ENCODE measurements around the gene GLI1.
"Not testable (repeated sequence)": the region's sequence is repeated elsewhere in the genome, so short reads cannot be mapped to it uniquely, and the experiment has no call there.

GLI1 gene

GRCh38 chr12:57498132-57498502 is 38.5 kb downstream of the GLI1 start:
- no peak for DNase-seq

GRCh38 chr12:57498571-57498970 is 39.0 kb downstream of the GLI1 start:
- no peak for DNase-seq

GRCh38 chr12:57500213-57500612 is 40.6 kb downstream of the GLI1 start:
- no peak for DNase-seq

DNA sequence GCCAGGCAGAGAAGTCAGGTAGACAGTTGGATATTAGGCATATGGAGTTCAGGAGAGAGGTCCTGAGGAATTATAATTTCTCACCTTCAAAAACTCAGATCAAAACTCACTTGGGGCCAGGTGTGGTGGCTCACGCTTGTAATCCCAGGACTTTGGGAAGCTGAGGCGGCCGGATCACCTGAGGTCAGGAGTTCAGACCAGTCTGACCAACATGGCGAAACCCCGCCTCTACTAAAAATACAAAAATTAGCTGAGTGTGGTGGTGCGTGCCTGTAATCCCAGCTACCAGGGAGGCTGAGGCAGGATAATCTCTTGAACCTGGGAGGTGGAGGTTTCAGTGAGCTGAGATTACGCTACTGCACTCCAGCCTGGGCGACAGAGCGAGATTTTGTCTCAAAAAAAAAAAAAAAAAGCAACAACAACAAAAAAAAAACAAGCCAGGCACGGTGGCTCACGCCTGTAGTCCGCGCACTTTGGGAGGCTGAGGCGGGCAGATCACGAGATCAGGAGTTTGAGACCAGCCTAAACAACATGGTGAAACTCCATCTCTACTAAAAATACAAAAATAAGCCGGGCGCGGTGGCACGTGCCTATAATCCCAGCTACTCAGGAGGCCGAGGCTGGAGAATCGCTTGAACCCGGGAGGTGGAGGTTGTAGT is 42.9 kb downstream of the GLI1 start:
- not testable (repeated sequence) for DNase-seq

DNA sequence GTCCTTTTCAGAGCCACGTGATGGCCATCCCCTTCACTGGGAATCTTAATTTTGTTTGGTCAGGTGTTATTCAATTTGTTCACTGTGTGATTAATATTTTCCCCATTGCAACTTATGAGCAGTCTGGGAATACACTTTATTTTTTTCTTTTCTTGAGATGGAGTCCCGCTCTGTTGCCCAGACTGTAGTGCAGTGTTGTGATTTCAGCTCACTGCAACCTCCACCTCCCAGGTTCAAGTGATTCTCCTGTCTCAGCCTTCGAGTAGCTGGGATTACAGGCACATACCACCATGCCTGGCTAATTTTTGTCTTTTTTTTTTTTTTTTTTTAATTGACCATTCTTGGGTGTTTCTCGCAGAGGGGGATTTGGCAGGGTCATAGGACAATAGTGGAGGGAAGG is 47.0 kb downstream of the GLI1 start:
- not testable (repeated sequence) for DNase-seq

DNA sequence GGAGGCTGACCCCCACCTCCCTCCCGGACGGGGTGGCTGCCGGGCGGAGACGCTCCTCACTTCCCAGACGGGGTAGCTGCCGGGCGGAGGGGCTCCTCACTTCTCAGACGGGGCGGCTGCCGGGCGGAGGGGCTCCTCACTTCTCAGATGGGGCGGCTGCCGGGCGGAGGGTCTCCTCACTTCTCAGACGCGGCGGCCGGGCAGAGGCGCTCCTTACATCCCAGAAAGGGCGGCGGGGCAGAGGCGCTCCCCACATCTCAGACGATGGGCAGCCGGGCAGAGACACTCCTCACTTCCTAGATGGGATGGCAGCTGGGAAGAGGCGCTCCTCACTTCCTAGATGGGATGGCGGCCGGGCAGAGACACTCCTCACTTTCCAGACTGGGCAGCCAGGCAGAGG is 48.2 kb downstream of the GLI1 start:
- DNase-seq = not testable (repeated sequence)

GRCh38 chr12:57511161-57511560 is 51.6 kb downstream of the GLI1 start:
- no peak for DNase-seq

DNA sequence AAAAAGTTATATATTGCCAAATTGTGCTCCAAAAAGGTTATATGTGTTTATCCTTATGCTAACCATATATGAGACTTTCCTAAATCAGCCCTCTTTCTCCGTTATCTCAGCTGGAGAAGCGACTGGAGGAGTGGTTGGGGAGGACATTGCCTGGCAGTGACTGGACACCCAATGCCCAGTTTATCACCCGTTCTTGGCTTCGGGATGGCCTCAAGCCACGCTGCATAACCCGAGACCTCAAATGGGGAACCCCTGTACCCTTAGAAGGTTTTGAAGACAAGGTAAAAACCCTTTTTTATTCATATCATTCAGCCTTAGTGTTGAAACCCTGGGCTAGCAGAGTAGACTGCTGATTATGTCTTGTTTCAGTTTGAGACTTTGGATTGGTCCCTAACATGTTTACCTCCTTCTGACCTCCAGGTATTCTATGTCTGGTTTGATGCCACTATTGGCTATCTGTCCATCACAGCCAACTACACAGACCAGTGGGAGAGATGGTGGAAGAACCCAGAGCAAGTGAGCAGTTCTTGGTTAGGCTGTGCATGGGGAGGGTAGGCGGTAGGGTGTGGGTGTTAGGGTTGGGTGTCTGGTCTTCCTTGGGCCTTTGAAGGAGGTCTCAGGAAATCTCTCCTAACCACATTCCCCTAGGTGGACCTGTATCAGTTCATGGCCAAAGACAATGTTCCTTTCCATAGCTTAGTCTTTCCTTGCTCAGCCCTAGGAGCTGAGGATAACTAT is 52.2 kb downstream of the GLI1 start:
- no peak for DNase-seq

DNA sequence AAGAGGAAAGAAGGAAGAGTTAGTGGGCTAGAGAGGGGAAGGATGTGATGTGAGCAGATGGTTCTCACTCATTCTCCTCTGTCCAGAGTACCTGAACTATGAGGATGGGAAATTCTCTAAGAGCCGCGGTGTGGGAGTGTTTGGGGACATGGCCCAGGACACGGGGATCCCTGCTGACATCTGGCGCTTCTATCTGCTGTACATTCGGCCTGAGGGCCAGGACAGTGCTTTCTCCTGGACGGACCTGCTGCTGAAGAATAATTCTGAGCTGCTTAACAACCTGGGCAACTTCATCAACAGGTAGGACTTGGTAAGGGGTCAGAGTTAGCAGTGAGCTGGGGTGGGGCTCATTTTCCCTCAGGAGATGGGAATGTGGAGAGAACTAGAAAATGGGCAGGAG is 53.1 kb downstream of the GLI1 start:
- no peak for DNase-seq

DNA sequence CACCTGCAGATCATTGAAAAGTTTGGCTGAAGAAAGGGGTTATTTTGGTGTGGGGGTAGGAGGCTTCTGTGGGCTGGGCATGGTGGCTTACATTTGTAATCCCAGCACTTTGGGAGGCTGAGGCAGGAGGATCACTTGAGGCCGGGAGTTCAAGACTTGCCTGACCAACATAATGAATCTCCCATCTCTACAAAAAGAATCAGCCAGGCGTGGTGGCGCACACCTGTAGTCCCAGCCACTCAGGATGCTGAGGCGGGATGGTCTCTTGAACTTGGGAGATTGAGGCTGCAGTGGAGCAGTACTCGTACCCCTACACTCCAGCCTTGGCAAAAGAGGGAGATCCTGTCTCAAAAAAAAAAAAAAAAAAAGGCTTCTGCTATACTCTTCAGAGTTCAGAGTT is 53.7 kb downstream of the GLI1 start:
- DNase-seq = no peak

DNA sequence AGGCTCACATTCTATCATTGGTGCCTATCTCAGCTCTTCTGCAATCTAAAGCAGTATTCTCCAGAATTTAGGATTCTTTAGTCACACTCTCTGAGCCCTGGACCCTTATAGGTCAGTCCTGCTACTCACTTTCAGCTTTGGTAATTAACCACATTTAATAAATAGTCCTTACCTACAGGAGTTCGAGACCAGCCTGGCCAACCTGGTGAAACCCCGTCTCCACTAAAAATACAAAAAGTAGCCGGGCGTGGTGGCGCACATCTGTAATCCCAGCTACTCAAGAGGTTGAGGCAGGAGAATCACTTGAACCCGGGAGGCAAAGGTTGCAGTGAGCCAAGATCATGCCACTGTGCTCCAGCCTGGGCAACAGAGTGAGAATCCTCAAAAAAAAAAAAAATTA is 54.1 kb downstream of the GLI1 start:
- not testable (repeated sequence) for DNase-seq

DNA sequence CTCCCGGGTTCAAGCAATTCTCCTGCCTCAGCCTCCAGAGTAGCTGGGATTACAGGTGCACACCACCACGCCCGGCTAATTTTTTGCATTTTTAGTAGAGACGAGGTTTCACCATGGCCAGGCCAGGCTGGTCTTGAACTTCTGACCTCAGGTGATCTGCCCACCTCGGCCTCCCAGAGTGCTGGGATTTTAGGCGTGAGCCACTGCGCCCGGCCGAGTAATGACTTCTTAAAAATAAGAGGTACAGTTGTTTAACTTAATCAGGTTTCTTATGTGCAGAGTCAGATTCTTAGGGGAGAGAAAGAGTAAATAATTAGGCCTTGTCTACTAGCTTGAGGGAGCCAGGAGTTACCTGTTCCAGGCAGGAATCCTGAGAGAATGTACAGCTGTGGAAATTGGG is 54.7 kb downstream of the GLI1 start:
- DNase-seq = not testable (repeated sequence)

DNA sequence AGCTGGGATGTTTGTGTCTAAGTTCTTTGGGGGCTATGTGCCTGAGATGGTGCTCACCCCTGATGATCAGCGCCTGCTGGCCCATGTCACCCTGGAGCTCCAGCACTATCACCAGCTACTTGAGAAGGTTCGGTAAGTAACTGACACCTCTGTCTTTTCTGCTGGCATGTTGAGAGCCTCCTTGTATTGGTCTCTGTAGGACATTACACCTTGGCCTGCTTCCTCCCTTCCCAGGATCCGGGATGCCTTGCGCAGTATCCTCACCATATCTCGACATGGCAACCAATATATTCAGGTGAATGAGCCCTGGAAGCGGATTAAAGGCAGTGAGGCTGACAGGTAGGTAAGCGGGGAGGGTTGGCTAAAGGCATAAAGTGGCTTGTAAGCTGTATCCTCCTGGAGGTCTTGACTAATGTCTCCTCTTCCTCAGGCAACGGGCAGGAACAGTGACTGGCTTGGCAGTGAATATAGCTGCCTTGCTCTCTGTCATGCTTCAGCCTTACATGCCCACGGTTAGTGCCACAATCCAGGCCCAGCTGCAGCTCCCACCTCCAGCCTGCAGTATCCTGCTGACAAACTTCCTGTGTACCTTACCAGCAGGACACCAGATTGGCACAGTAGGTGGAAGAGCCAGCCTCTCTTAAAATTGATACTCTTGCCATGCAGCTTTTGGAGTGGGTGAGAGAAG is 55.3 kb downstream of the GLI1 start:
- DNase-seq = no peak

DNA sequence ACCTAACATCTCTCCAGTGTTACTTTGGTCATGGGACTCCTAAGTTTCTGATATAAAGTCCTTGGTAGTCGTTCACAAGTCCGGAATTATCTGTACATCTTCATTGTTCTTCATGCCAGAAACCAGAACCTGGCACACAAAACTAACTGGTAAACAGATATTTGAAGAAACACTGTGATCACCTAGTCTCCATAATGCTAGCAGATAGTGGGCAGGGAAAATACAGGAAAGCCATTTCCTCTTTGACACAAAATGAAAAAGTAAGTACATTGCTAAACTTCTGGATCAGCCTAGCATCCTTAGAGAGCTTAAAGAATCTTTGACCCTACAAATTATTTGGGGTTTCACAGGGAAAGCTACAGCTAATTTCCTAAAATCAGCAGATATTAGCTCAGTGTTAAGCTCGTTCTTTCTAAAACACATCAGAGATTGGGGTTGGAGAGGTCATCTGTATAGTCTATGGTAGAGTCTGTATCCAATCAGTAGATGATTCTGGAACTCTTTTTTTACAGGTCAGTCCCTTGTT is 55.9 kb downstream of the GLI1 start:
- DNase-seq = no peak

DNA sequence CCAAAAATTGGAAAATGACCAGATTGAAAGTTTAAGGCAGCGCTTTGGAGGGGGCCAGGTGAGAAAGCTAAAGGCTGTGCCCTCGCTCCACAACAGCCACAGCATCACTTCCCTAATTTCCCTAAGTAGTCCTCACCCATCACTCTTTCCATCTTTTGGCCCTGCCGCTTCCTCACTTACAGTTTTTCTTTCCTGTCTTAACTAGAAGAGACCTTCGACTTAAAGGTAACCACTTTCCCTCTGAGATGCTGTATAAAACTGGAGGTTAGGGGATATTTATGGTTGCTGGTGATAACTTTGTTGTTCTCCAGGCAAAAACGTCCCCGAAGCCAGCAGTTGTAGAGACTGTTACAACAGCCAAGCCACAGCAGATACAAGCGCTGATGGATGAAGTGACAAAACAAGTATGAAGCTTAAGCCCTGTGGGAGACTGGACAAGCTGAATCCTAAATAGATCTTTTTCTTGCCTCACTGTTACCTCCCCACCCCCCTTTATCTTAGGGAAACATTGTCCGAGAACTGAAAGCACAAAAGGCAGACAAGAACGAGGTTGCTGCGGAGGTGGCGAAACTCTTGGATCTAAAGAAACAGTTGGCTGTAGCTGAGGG is 56.5 kb downstream of the GLI1 start:
- no peak for DNase-seq

DNA sequence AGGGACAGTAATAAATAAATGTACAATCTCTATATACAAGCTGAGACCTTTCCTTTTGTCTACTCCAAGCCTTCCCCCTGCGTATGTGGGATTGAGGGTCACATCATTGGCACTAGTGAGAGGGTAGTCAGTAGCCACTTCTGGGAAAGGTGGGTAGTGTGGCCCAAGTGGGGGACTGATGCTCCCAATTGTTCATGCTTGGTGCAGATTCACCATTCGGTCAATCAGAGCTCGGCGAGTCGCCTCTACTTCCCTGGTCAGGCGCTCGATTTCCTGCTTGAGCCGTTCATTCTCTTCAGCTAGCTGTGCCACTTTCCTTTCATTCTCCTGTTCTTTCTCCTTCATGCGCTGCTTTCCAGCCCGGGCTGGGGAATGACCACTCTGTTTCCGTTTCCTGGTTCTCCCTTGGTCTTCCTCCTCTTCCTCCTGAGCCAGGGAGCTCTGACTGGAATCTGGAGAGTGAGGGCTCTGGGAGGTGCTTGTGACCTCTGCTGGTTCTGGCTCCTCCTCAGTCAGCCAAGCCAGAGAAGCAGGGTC is 57.1 kb downstream of the GLI1 start:
- DNase-seq = no peak

DNA sequence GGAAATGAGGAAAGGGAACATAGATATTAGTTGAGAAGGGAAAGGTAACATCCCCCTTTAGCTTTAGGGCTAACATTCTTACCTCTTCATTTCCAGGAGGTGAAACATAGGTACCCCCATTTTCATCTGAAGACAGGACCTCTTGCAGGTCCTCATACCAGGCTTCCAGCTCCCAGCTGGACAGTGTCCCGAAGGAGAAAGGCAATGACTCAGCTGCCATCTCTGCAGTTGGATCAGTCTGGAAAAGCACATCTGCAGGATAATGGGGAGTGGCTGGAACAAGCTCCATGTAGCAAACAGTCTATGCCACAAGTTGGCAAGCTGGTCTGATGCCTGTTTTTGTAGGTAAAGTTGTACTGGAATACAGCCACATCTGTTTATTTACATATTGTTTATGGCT is 57.6 kb downstream of the GLI1 start:
- no peak for DNase-seq

- DNase-seq = not testable (repeated sequence)
These were observed 58.1 kb downstream of the GLI1 start for GRCh38 chr12:57517718-57518117.

DNA sequence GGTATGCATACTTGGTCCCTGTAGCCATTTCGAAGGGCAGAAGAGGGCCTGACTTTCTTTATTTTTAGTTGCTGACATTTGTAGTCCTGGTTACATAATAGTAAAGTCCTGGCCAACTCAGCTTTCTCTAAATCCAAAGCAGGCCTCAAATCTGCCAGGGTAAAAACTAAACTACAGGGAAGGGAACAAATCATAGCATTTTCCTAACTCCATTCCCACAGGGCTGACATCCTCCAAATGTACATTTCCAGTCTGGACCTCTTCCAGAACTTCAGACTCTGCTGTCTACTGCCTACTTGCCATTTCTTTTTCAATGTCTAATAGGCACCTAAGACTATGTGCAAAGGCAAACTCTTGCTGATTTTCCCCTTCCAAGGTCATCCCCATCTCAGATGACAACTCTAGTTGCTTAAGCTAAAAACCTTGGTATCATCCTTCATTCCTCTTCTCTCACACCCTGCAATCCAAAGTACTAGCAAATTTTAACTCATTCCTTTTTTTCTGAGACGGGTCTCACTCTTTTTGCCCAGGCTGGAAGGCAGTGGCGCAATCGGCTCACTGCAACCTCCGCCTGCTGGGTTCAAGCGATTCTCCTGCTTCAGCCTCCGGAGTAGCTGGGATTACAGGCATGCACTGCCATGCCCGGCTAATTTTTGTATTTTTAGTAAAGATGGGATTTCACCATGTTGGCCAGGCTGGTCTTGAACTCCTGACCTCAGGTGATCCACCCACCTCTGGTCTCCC is 58.8 kb downstream of the GLI1 start:
- DNase-seq = no peak

- no peak for DNase-seq
These were observed 59.6 kb downstream of the GLI1 start for GRCh38 chr12:57518920-57519795.

DNA sequence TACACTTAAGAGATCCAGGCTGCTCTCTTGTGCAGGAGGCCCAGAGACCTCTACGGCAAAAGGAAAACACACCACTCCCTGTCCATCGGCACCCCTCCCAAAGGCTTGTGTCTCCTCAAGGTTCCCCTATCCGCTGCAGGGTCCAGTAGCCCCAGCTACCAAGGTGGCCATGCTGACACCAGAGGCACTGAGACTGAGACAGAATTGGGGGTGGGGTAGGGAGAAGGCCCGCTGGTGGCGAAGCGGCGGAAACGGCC is 60.1 kb downstream of the GLI1 start:
- DNase-seq = no peak
